Activated T-cell treated with anti-CD3 and anti-CD28 coated beads for 24 hours (primary cell): Measurements from ENCODE around the gene SNRNP27.
"Not testable (repeated sequence)": the region's sequence is repeated elsewhere in the genome, so short reads cannot be mapped to it uniquely, and the experiment has no call there.

Experiments
- DNase-seq: peaks from one replicate; pipeline ENCODE4 v3.0.0-alpha.2; 2020; ENCODE audit warnings: low read depth

Gene SNRNP27, protein sequence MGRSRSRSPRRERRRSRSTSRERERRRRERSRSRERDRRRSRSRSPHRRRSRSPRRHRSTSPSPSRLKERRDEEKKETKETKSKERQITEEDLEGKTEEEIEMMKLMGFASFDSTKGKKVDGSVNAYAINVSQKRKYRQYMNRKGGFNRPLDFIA

DNA sequence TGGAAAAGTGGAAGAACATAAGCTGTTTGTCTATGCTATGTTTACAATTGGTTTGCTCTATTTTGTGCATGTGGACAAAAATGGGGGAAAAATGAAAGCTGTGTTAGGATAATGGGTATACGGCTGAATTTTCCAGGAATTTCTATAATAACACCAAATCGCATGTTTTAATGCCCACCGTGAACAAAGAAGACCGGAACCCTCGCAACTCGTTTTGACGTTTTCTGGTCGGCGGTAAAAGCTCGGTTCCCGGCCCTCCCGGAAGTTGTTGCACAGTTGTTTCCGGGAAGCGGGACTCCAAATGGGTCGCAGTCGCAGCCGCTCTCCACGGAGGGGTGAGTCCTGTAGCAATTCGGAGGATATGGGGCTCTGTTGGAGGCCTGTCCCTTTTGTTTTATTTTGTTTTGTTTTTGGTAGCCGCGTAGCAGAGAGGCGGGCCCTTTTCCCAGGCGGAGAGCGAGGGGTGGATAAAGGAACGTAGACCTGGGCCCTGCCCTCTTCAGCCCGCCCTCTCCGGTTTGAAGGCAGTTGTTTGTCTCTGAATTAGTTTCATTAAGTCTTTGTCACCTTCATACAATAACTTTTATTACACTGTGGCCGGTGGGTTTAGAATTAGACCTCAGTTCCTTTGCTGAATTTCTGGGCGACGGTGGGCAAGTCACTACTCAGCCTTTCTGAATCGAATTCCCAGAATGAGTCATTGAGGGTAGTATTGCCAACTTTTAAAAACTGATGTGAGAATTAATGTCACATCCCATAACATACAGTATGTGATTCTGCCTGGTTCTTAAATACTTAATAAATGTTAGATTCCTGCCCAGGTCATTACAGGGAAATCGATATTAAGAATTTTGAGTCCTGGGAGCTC lies at the start of gene SNRNP27:
TSS of gene SNRNP27 (plus strand) at position 273 of the 868 bp plus-strand sequence. CDS start at position 302, 29 bp downstream.
- peak; percentile 78 for DNase-seq

GRCh38 chr2:69843993-69844392 lies 49.8 kb upstream of the SNRNP27 start:
- DNase-seq = no peak

DNA sequence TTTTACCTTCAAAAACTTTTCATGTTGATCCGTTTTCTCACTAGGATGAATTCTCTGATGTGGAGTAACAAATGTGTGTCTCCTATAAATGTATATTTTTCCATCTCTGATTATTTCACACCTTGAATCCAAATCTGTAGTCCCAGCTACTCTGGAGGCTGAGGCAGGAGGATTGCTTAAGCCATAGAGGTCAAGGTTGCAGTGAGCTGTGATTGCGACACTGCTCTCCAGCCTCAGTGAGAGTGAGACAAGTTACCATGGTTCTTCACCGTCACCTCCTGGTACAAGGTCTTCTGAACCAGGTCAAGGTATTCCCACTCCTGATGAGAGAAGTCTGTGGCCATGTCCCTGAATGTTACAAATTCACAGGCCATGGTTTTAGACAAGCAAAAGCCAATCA lies 49.2 kb upstream of the SNRNP27 start:
- no peak for DNase-seq

DNA sequence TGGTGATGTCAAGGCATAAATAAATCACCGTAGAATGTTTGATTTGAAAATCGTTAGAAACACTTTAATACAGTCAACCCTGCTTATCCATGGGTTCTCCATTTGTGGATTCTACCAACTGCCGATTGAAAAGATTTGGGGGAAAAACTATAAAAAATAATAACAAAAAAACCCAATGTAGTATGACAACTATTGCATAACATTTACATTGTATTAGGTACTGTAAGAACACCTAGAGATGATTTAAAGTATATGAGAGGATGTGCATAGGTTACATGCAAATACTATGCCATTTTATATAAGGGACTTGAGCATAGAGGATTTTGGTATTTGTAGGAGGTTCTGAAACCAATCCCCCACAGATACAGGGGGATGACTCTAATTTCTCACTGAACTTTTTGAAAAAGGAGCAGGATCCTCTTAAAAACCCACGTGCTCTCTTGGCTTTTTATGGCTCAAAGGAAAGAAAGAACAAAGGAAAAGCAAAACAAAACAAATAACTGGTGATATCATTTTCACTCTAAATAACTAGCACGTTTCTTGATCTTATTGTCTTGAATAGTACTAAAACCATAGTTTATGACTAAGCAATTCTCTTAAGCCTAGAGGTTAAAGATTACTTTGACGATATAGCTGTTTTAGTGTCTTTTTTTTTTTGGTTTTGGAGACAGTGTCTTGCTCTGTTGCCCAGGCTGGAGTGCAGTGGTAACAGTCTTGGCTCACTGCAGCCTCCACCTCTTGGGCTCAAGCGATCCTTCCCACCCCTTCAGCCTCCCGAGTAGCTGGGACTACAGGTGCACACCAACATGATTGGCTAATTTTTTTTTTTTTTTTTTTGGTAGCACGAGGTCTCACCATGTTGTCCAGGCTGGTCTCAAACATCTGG lies 47.3 kb upstream of the SNRNP27 start:
- DNase-seq = no peak

DNA sequence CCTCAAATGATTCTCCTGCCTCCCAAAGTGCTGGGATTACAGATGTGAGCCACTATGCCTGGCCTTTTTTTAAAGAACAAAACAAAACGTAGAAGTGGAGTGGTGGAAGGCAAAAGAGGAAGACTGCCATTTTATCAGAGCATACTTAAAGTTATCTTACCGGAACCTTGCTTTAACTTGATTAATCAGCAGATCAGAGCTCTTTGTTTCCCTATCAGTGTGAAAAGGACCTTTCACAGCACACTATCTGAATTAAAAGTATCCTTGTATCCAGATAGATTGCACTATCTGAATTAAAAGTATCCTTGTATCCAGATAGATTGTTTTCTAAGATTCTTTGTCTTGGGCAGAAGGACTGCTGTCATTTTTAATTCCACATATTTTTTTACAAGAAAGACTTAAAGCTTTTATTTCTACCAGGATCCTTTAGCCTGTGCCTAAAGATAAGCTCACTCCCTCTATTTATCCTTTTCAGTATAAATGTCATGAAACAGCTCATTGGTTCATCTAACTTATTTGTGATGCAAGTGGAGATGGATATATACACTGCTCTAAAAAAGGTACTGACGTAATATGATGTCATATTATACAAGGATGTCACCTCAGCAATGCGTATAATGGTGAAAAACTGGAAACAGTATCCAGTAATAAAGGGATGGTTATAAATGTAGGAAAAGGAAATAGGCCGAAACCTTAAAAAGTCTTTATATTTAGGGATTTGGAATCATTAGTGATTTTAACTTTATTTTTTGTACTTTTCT lies 46.5 kb upstream of the SNRNP27 start:
- no peak for DNase-seq

DNA sequence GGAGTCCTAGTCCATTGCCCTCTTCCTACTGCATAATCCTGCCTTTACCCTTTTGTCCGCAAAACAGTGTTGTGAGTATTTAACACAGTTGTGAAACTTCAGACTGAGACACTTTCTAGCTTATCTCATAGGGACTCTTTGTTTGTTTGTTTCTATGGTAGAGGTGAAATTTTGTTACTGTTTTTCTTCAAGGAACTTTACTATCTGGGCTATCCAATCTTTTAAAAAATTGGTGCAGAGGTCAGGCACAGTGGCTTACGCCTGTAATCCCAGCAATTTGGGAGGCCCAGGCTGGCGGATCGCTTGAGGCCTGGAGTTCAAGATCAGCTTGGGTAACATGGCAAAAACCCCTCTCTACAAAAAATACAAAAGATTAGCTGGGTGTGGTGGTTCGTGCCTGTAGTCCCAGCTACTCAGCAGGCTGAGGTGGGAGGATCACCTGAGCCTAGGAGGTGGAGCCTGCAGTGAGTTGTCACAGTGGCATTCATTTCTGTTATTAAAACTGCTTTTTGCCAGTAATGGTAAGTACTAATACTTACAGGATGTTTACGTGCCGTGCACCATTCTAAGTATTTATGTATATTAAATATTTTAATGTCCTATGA lies 45.5 kb upstream of the SNRNP27 start:
- DNase-seq = no peak

DNA sequence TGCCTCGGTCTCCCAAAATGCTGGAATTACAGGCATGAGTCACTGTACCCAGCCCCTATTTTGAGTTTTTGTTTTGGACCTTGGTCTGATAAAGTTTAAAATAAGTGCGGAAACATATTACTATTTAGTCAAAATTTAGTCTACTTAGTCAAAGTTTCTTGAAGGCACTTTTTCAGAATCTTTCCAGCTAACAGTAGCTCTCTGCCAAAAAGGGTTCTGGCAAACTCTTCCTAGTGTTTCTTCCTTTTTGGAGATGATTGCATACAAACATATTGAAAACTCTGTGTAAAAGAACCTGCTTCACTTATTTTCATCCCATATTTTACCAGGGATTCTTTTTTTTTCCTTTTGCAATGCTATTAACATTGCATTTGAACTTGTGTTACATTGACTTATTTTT lies 35.5 kb upstream of the SNRNP27 start:
- no peak for DNase-seq

DNA sequence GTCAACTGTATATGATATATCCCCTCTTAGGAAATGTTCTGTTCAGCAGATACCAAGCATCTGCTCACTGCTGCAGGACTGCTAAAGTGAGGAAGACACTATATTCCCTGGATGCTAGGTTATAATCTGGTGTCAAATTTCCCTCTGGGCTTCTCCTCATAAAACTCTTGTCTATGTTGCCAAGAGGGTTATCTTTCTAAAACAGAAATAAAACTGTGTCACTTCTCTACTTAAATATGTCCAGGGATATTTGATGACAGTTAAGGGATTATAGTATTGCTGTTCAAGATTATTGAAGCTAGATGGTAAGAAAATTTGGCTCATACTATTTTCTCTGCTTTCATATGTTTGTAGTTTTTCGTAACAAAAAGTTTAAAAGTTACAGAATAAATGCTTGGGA lies 30.5 kb upstream of the SNRNP27 start:
- DNase-seq = no peak

GRCh38 chr2:69888451-69888850 lies 5.3 kb upstream of the SNRNP27 start:
- no peak for DNase-seq

DNA sequence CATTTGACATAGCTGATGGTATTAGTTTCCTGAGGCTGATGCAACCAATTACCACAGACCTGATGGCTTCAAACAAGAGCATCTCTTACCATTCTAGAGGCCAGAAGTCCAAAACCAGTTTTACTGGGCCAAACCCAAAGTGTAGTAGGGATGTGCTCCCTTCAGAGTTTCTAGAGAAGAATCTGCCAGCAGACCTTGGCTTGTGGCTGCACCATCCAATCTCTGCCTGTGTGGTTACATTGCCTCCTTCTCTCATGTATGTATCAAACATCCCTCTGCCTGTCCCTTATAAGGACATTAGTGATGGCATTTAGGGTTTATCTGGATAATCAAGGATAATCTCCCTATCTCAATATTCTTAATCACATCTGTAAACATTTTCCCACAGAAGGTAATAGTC lies 4.5 kb upstream of the SNRNP27 start:
- DNase-seq = no peak

- no peak for DNase-seq
Measured at GRCh38 chr2:69890881-69891280, 2.9 kb upstream of the SNRNP27 start.

GRCh38 chr2:69892838-69893424 lies 825 bp upstream of the SNRNP27 start:
- not testable (repeated sequence) for DNase-seq

GRCh38 chr2:69894737-69895136 lies 981 bp downstream of the SNRNP27 start:
- DNase-seq = not testable (repeated sequence)

DNA sequence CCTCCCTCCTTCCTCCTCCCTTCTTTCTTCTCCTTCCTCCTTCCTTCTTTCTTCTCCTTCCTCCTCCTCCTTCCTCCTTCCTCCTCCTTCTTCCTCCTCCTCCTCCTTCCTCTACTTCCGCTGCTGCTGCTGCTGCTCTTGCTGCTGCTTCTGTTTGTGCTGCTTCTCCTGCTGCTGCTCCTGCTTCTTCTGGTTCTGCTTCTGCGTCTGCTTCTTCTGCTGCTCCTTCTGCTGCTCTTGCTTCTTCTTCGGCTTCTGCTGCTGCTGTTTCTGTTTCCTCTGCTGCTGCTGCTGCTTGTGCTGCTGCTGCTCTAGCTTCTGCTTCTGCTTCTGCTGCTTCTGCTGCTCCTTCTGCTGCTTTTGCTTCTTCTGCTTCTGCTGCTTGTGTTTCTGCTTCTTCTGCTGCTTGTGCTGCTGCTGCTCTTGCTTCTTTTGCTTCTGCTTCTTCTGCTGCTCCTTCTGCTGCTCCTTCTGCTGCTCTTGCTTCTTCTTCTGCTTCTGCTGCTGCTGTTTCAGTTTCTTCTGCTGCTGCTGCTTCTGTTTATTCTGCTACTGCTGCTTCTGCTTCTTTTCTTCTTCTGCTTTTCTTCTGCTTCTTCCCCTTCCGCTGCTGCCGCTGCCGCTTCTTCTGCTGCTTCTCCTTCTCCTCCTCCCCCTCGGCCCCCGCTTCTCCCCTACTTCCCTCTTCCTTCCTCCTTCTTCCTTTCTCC lies 8.6 kb downstream of the SNRNP27 start:
- DNase-seq = no peak

DNA sequence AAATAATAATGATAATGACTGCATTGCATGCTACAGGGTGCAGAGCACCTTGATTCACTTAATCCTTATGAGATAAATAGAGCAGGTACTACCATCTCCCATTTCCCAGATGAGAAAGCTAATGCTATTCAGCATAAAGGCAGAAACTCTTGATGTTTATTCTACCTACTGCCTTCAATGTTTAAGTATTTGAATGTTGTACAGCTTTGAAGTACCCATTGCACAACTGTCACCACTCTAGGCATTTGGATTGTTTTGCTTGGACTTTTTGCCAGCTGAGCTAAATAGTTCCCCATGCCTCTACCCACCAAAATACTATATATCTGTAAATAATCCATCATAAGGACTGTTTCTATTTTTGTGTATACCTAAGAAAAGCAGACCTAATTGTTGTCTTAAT lies 13.5 kb downstream of the SNRNP27 start:
- no peak for DNase-seq

- no peak for DNase-seq
Measured at GRCh38 chr2:69911985-69912563, 18.3 kb downstream of the SNRNP27 start.

DNA sequence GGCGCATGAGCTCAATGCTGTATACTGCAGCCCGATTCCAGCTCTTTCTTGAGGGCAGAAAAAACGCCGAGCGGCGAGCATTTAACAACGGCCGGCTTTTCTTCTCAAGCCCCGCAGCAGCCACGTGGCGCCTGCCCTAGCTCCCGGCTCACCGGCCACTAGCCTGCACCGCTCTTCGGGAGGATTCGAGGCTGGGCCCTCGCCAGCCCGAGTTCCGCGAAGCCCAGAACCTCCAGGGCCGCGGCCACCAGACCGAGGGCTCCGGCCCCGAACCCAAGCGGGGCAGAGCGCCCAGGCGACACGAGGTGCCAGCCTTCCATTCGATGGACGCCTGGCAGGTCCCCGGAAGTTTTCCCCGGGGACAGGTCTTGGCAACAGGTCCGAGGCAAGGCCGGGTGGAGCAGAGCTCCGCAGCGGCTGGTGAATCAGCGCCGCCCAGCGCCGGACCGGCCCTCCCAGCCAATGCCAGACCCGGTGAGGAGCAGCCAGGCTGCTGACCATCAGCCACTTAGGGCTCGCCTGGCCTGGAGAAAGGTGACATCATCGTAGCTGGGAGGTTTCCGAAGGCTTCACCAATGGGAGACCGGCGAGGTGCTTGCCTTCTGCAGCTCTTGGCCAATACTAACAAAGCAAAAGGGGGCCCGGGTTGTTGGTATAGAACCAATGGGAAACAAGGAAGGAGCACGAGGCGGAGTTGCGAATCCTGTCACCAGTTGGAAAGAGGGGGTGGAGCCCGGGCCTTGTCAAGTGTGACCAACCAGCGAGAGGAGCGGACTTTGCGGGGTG lies 20.6 kb downstream of the SNRNP27 start:
- DNase-seq = peak; percentile 100

DNA sequence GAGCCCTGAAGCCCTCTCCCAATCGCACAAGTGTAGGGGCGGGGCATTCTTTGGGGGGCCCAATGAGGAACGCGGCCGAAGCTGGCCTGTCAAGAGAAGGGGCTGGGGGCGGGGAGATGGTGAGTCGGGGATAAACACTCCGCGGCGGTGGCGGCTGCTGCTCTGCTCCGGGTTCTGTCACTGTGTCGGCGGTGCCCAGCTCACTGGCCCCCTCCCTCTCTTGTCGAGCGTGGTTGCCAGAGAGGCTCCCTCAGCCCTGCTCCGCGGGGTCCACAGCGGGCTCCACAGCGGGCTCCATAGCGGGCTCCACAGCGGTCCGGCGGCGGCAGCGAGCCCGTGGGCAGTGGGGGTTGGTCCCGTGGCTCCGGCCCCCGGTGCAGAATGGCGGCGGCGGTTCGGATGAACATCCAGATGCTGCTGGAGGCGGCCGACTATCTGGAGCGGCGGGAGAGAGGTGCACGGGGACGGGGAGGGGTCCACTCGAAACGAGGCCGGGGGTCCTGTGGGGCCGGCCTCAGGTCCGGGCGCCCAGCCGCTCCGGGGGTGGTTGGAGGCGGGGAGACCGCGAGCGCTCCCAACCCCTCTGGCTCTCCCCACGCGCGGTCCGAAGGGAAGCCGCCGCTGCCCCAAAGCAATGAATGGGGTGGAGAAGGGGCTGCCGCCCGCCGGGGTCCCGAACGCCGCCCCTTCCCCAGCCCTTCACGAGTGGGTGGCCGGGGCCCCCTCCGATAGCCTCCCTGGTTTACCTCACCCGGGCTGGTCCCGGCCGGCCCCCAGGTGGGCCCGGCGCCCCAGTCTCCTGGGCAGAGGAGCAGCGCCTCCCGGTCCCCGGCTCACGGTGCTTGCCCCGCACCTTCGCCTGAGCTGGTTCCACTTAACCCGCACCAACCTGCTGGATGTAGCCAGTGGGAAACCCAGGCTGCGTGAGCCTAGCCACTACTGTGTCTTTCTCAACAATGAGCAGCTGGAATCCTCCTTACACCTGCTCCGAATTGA lies 21.5 kb downstream of the SNRNP27 start, which contains the start of gene MXD1:
TSS of gene MXD1 (plus strand) at position 160 of the 996 bp plus-strand sequence. CDS start at position 382, 222 bp downstream.
- no peak for DNase-seq
